ENCODE measurements around the gene PLCB1.

DNA sequence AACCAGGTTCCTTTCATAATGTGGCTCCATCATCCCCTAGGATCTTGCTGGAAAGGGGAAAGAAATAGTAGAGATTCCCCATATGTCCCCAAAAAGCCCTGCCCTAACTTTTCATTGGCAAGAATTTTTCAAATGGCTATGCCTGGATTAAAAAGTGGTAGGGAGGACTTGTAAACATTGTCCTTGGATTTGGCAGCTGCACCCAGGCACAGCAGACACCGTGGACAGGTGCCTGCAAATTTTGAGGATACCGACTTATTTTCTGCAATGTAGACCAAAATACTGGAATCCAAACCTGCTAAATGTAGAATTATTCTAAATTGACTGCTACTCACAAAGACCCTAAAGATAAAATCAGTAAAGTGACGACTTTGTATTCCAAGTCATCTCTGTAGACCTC is 733.6 kb downstream of the PLCB1 start:
- TF ChIP-seq EZH2 (IDR thresholded peaks at IDR 0.05) (no peak), POLR2AphosphoS5 (IDR thresholded peaks at IDR 0.05; ENCODE audit: borderline replicate concordance, low read depth, low read length) (no peak)

Measured in SK-N-MC (cell line).